NCI-H524 treated with DMSO at 0.1 percent for 48 hours (cell line): Measurements from ENCODE around the gene RBM17.
"Not testable (repeated sequence)": the region's sequence is repeated elsewhere in the genome, so short reads cannot be mapped to it uniquely, and the experiment has no call there.

Source experiments
- DNase-seq: peaks from one replicate; lab custom pipeline; 2025; lab: John Stamatoyannopoulos, UW

RBM17 gene

GRCh38 chr10:6161921-6162320 is 73.1 kb downstream of the RBM17 start:
- no peak for DNase-seq

GRCh38 chr10:6162589-6163356 is 73.9 kb downstream of the RBM17 start:
- DNase-seq, result no peak

GRCh38 chr10:6163364-6164270 is 74.8 kb downstream of the RBM17 start:
- no peak for DNase-seq

- no peak for DNase-seq
These were observed 75.6 kb downstream of the RBM17 start for GRCh38 chr10:6164271-6165095.

- DNase-seq, result no peak
These were observed 76.4 kb downstream of the RBM17 start for GRCh38 chr10:6165221-6165725.

- DNase-seq, result not testable (repeated sequence)
These were observed 77.1 kb downstream of the RBM17 start for GRCh38 chr10:6165933-6166332.
